ENCODE measurements around the gene PRAC1. TPM values are rescaled to one million over a fixed set of nuclear protein-coding genes. Genes with fewer than 3 reads are reported as not detected.

Gene PRAC1
- total RNA-seq, 1 experiment from 2014 or later = not detected

GRCh38 chr17:48718761-48719641 lies 3.3 kb downstream of the PRAC1 start:
- no peak overlapping the region for H3K27ac ChIP-seq (ENCODE audit: insufficient read length, low read depth, low read length)
- H3K56ac ChIP-seq (ENCODE audit: insufficient read length, low read depth, low read length) = no peak overlapping the region
- no peaks in the 10 kb centered on the region for H3K79me2 ChIP-seq (ENCODE audit: insufficient read depth, low read length)
- H4K91ac ChIP-seq (ENCODE audit: insufficient read length, low read depth, low read length) = no peak overlapping the region
- H3T11ph ChIP-seq (ENCODE audit: low read length) = no peak overlapping the region
- H2BK20ac ChIP-seq (ENCODE audit: low read depth, low read length, poor library complexity, severe bottlenecking) = no peak overlapping the region
- no peaks in the 10 kb centered on the region for H3K79me1 ChIP-seq (ENCODE audit: insufficient read depth, low read depth, low read length, poor library complexity, severe bottlenecking)
- no peak for TF ChIP-seq CTCF (conservative IDR thresholded peaks at IDR 0.05)
- WGBS (ENCODE audit: extremely low coverage, insufficient read length, low lambda C conversion rate) = no CpG with 5 or more reads among the region's 80 CpGs
- no peak overlapping the region for H2BK120ac ChIP-seq (ENCODE audit: low read depth, low read length, poor library complexity, severe bottlenecking)
- peak overlapping the region; percentile 46 to 75 for H3K4me3 Mint-ChIP-seq
- no peak overlapping the region for H2BK15ac ChIP-seq (ENCODE audit: low read depth, low read length)
- no peaks in the 10 kb centered on the region for H3K36me3 Mint-ChIP-seq (ENCODE audit: insufficient read depth in 1 of 3, low read depth in 3 of 3)
- no peak overlapping the region for H2BK12ac ChIP-seq (ENCODE audit: insufficient read length, low read depth, low read length)
- peaks cover 2% of the 10 kb centered on the region; the same call in 1 of the 2 replicates for H3K4me1 ChIP-seq (ENCODE audit: insufficient read depth, low read length)
- H3K23ac ChIP-seq (ENCODE audit: insufficient read length, low read depth, low read length) = no peak overlapping the region
- H3K14ac ChIP-seq (ENCODE audit: insufficient read depth, low read length) = no peak overlapping the region; the same call in 1 of the 2 replicates
- peak; percentile 80 for DNase-seq
- peak overlapping the region in 1 of 3 experiments; percentile 31; a peak in 1 of 7 replicates for H3K27ac Mint-ChIP-seq
- peaks cover 12% of the 10 kb centered on the region for H3K23me2 ChIP-seq (ENCODE audit: insufficient read length, low read depth, low read length, poor library complexity, severe bottlenecking)
- no peak overlapping the region for H4K5ac ChIP-seq (ENCODE audit: insufficient read length, low read depth, low read length)
- peak overlapping the region; percentile 49 for H3K4me2 ChIP-seq (ENCODE audit: insufficient read depth, insufficient read length, low read length)
- no peaks in the 10 kb centered on the region for H3K9me3 ChIP-seq (ENCODE audit: control insufficient read depth, low read depth, low read length)
- H3K4ac ChIP-seq (ENCODE audit: low read depth, low read length) = no peak overlapping the region
- H3K4me1 Mint-ChIP-seq = peaks cover 36 to 46% of the 10 kb centered on the region in 2 experiments
- peaks cover 100% of the 10 kb centered on the region for H3K27me3 Mint-ChIP-seq (ENCODE audit: low read depth)
- peaks cover 0 to 9% of the 10 kb centered on the region in 2 experiments; a peak in 2 of 5 replicates for H3K9me3 Mint-ChIP-seq
- no peak overlapping the region for H3K18ac ChIP-seq (ENCODE audit: insufficient read length, low read depth, low read length)
- no peaks in the 10 kb centered on the region for H4K20me1 ChIP-seq (ENCODE audit: control insufficient read depth, insufficient read depth, insufficient read length)
- no peak overlapping the region for H2BK5ac ChIP-seq (ENCODE audit: insufficient read length, low read length)
- H2AK5ac ChIP-seq (ENCODE audit: insufficient read length, low read length) = no peak overlapping the region
- no peak overlapping the region for H4K8ac ChIP-seq (replicated peaks; ENCODE audit: insufficient read length, low read depth, low read length)
- no peak overlapping the region for H3K9ac ChIP-seq (ENCODE audit: extremely low read depth, insufficient read length, low read length)
- H3K27me3 ChIP-seq (ENCODE audit: insufficient read depth, low read length) = peaks cover 73% of the 10 kb centered on the region
- no peak overlapping the region for H2AFZ ChIP-seq (ENCODE audit: low read length)

Measured in H9 (cell line).